ENCODE measurements around the gene KCNH4. TPM values are rescaled to one million over a fixed set of nuclear protein-coding genes. Genes with fewer than 3 reads are reported as not detected.

Gene KCNH4
- total and polyA plus RNA-seq, 2 of the 13 experiments (the other 11 are each of a cell fraction or from before 2014, with no cell fraction given), result 0.01 to 0.09 TPM

DNA sequence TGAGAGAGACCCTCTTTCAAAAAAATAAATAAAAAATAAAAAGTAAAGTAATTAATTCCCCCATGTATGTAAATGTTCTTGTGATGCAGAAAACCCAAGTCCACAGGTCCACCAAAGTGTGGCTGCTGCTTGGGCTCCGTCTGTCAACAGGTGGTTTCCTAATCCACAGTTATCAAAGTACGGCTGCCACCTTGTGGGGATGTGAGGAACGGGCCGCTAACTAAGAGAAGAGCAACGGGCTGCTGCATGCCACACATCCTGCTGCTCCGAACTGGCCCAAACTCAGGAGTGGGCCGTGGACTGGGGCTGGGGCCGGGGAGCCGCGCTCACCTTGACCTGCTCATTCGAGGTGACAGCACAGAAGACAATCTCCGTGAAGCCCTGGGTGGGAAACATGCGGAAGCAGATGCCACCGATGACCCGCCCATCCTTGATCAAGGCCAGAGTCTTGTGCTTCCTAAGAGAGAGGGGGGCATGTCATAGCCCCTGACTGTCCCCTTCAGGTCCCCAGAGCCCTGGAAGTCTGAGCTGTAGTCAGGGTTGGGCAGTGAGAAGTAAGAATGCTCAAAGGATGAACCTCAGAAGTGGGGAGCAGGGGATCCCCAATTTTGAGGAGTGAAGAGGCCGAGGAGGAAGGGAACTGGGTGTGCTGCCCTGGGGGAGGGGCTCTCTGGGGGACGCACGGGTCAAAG is 64.1 kb downstream of the KCNH4 start (continued):
- TF ChIP-seq, protein P1, sequence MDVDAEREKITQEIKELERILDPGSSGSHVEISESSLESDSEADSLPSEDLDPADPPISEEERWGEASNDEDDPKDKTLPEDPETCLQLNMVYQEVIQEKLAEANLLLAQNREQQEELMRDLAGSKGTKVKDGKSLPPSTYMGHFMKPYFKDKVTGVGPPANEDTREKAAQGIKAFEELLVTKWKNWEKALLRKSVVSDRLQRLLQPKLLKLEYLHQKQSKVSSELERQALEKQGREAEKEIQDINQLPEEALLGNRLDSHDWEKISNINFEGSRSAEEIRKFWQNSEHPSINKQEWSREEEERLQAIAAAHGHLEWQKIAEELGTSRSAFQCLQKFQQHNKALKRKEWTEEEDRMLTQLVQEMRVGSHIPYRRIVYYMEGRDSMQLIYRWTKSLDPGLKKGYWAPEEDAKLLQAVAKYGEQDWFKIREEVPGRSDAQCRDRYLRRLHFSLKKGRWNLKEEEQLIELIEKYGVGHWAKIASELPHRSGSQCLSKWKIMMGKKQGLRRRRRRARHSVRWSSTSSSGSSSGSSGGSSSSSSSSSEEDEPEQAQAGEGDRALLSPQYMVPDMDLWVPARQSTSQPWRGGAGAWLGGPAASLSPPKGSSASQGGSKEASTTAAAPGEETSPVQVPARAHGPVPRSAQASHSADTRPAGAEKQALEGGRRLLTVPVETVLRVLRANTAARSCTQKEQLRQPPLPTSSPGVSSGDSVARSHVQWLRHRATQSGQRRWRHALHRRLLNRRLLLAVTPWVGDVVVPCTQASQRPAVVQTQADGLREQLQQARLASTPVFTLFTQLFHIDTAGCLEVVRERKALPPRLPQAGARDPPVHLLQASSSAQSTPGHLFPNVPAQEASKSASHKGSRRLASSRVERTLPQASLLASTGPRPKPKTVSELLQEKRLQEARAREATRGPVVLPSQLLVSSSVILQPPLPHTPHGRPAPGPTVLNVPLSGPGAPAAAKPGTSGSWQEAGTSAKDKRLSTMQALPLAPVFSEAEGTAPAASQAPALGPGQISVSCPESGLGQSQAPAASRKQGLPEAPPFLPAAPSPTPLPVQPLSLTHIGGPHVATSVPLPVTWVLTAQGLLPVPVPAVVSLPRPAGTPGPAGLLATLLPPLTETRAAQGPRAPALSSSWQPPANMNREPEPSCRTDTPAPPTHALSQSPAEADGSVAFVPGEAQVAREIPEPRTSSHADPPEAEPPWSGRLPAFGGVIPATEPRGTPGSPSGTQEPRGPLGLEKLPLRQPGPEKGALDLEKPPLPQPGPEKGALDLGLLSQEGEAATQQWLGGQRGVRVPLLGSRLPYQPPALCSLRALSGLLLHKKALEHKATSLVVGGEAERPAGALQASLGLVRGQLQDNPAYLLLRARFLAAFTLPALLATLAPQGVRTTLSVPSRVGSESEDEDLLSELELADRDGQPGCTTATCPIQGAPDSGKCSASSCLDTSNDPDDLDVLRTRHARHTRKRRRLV (CRISPR knock-in tag; IDR thresholded peaks at IDR 0.05), result no peak
- TF ChIP-seq SAFB2 (CRISPR knock-in tag; IDR thresholded peaks at IDR 0.05; ENCODE audit: borderline replicate concordance, low read depth), result no peak
- no peak for TF ChIP-seq MBNL3 (CRISPR knock-in tag; conservative IDR thresholded peaks at IDR 0.05)
- TF ChIP-seq ZSCAN12 (CRISPR knock-in tag; IDR thresholded peaks at IDR 0.05), result no peak
- no peak for TF ChIP-seq ZNF766 (CRISPR knock-in tag; IDR thresholded peaks at IDR 0.05; ENCODE audit: borderline replicate concordance)
- no peak for TF ChIP-seq SNAPC2 (CRISPR knock-in tag; IDR thresholded peaks at IDR 0.05)
- TF ChIP-seq MTF1 (CRISPR knock-in tag; IDR thresholded peaks at IDR 0.05), result no peak
- TF ChIP-seq HOXA5 (CRISPR knock-in tag; IDR thresholded peaks at IDR 0.05), result no peak
- TF ChIP-seq KDM1A (CRISPR knock-in tag; IDR thresholded peaks at IDR 0.05), result no peak
- TF ChIP-seq ZSCAN22 (CRISPR knock-in tag; IDR thresholded peaks at IDR 0.05), result no peak
- TF ChIP-seq NCOA5 (CRISPR knock-in tag; IDR thresholded peaks at IDR 0.05), result no peak
- no peak for TF ChIP-seq ZNF292 (CRISPR knock-in tag; IDR thresholded peaks at IDR 0.05; ENCODE audit: borderline replicate concordance, low read depth)
- TF ChIP-seq, protein P2, sequence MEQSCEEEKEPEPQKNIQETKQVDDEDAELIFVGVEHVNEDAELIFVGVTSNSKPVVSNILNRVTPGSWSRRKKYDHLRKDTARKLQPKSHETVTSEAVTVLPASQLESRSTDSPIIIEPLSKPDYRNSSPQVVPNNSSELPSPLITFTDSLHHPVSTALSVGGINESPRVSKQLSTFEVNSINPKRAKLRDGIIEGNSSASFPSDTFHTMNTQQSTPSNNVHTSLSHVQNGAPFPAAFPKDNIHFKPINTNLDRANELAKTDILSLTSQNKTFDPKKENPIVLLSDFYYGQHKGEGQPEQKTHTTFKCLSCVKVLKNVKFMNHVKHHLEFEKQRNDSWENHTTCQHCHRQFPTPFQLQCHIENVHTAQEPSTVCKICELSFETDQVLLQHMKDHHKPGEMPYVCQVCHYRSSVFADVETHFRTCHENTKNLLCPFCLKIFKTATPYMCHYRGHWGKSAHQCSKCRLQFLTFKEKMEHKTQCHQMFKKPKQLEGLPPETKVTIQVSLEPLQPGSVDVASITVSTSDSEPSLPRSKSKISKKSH (CRISPR knock-in tag; IDR thresholded peaks at IDR 0.05; ENCODE audit: borderline replicate concordance), result no peak
- TF ChIP-seq KDM5A (IDR thresholded peaks at IDR 0.05; ENCODE audit: borderline replicate concordance, low read length), result no peak
- 0 out of 2 replicates have a peak, but pooled peaks have one; percentile 31 for TF ChIP-seq ZNF205 (CRISPR knock-in tag; IDR thresholded peaks at IDR 0.05)
- TF ChIP-seq, protein P3, sequence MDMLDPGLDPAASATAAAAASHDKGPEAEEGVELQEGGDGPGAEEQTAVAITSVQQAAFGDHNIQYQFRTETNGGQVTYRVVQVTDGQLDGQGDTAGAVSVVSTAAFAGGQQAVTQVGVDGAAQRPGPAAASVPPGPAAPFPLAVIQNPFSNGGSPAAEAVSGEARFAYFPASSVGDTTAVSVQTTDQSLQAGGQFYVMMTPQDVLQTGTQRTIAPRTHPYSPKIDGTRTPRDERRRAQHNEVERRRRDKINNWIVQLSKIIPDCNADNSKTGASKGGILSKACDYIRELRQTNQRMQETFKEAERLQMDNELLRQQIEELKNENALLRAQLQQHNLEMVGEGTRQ (IDR thresholded peaks at IDR 0.05; ENCODE audit: low read depth, low read length), result no peak
- TF ChIP-seq, protein P3 (CRISPR knock-in tag; IDR thresholded peaks at IDR 0.05; ENCODE audit: borderline replicate concordance), result no peak
- TF ChIP-seq TRIM24 (CRISPR knock-in tag; IDR thresholded peaks at IDR 0.05), result no peak
- no peak for TF ChIP-seq ISX (CRISPR knock-in tag; conservative IDR thresholded peaks at IDR 0.05)
- TF ChIP-seq ZNF550 (CRISPR knock-in tag; IDR thresholded peaks at IDR 0.05; ENCODE audit: borderline replicate concordance), result no peak
- TF ChIP-seq HDAC2 (CRISPR knock-in tag; IDR thresholded peaks at IDR 0.05), result no peak

All from HepG2 (cell line).